Endothelial cell of umbilical vein (primary cell): ENCODE measurements around the gene CLEC2L. TPM values are rescaled to one million over a fixed set of nuclear protein-coding genes. Genes with fewer than 3 reads are reported as not detected.
"Not testable (repeated sequence)": the region's sequence is repeated elsewhere in the genome, so short reads cannot be mapped to it uniquely, and the experiment has no call there.

ENCODE experiments used
- BruUV-seq: library from RNA; stranded (reverse); fragments of 400-500 nt; replicated peaks from 2 replicates; lab custom pipeline; 2021; lab: Mats Ljungman, UMichigan
- CTCF ChIA-PET: fragments of 300-600, 350-600 bp; sonication (Branson Sonifier 250); formaldehyde crosslinking; loops from one replicate; lab custom pipeline; 2021; ENCODE audit warnings: antibody characterized with exemption, inconsistent platforms; lab: Charles Lee
- POLR2A ChIA-PET: fragments of 300-600, 350-600 bp; sonication (Branson Sonifier 250); formaldehyde crosslinking; loops from one replicate; lab custom pipeline; 2021; ENCODE audit warnings: antibody characterized with exemption, inconsistent platforms; lab: Charles Lee
- DNase-seq: peaks from one replicate; pipeline ENCODE4 v3.0.0-alpha.2; 2011; ENCODE audit warnings: low read depth, low spot score
- FAIRE-seq: peaks from 2 replicates; lab custom pipeline; 2011; peaks lifted over from hg19 to GRCh38; lab: Jason Lieb, UNC
- H2AFZ ChIP-seq: 2 replicates; pipeline ENCODE4 v1.6.0; 2012; ENCODE audit warnings: low read depth, low read length, control low read depth, inconsistent platforms
- H3K27ac ChIP-seq: 2 replicates; pipeline ENCODE4 v1.5.1; 2011; ENCODE audit warnings: low read depth, mild to moderate bottlenecking, control low read depth, low read length, moderate library complexity; ENCODE audit not compliant: insufficient read depth
- H3K27me3 ChIP-seq, 2 experiments: 2 replicates each; pipeline versions ENCODE4 v1.6.0 to v1.6.1; 2011; ENCODE audit warnings: low read length in 2 of 2, mixed read lengths in 1 of 2; ENCODE audit not compliant: control insufficient read depth in 2 of 2, insufficient read depth in 2 of 2
- H3K36me3 ChIP-seq, 2 experiments: 2 replicates in 1 of 2; 3 replicates in 1 of 2; pipeline ENCODE4 v1.5.1; 2011; ENCODE audit warnings: low read length in 2 of 2, mild to moderate bottlenecking in 1 of 2, moderate library complexity in 1 of 2; ENCODE audit not compliant: control insufficient read depth in 2 of 2, insufficient read depth in 2 of 2; ENCODE audit errors: extremely low read depth in 1 of 2
- H3K4me1 ChIP-seq: 3 replicates; pipeline ENCODE4 v1.5.1; 2011; ENCODE audit warnings: mild to moderate bottlenecking, low read length; ENCODE audit not compliant: control insufficient read depth, insufficient read depth; ENCODE audit errors: extremely low read depth
- H3K4me2 ChIP-seq: 2 replicates; pipeline ENCODE4 v1.6.1; 2011; ENCODE audit warnings: low read length, control low read depth, mixed read lengths; ENCODE audit not compliant: insufficient read depth
- H3K4me3 ChIP-seq, 3 experiments: fragments of 200-600 bp in 1 of 3; sonication (generic), shearing (Covaris generic) in 1 of 3; replicated peaks in 1 of 3; 2 replicates each; pipeline ENCODE4 v1.5.1; 2011 to 2016; ENCODE audit warnings: control low read depth in 3 of 3, low read length in 3 of 3, mild to moderate bottlenecking in 2 of 3, inconsistent platforms in 1 of 3, low read depth in 1 of 3, moderate library complexity in 1 of 3; ENCODE audit not compliant: insufficient read depth in 1 of 3
- H3K79me2 ChIP-seq: 2 replicates; pipeline ENCODE4 v1.6.0; 2012; ENCODE audit warnings: low read length, inconsistent platforms; ENCODE audit not compliant: control insufficient read depth, insufficient read depth
- H3K9ac ChIP-seq: replicated peaks from 2 replicates; pipeline ENCODE3; 2011; ENCODE audit warnings: low read length, control low read depth; ENCODE audit not compliant: insufficient read depth; ENCODE audit errors: extremely low read depth
- H3K9me1 ChIP-seq: replicated peaks from 3 replicates; pipeline ENCODE4 v1.6.0; 2011; ENCODE audit warnings: mild to moderate bottlenecking, low read length; ENCODE audit not compliant: control insufficient read depth, insufficient read depth; ENCODE audit errors: extremely low read depth
- H3K9me3 ChIP-seq: replicated peaks from 2 replicates; pipeline ENCODE4 v1.5.1; 2012; ENCODE audit warnings: low read length, inconsistent platforms; ENCODE audit not compliant: control insufficient read depth, insufficient read depth
- H4K20me1 ChIP-seq: replicated peaks from 2 replicates; pipeline ENCODE3; 2011; ENCODE audit warnings: mild to moderate bottlenecking, low read length; ENCODE audit not compliant: control insufficient read depth, insufficient read depth; ENCODE audit errors: extremely low read depth
- EZH2 ChIP-seq: IDR thresholded peaks from 2 replicates; pipeline ENCODE4 v1.6.1; 2012; ENCODE audit warnings: borderline replicate concordance, low read depth, mild to moderate bottlenecking, moderate library complexity, low read length, inconsistent platforms; ENCODE audit not compliant: severe bottlenecking
- FOS ChIP-seq: IDR thresholded peaks from 2 replicates; pipeline ENCODE4 v1.6.1; 2011; ENCODE audit warnings: mild to moderate bottlenecking, low read length, moderate library complexity, borderline replicate concordance; ENCODE audit not compliant: insufficient read depth
- GATA2 ChIP-seq: IDR thresholded peaks from 2 replicates; pipeline ENCODE4 v1.7.0; 2011; ENCODE audit warnings: low read depth, mild to moderate bottlenecking, moderate library complexity, mixed read lengths, low read length; ENCODE audit not compliant: insufficient read length, insufficient read depth
- JUN ChIP-seq: IDR thresholded peaks from 2 replicates; pipeline ENCODE4 v1.6.1; 2011; ENCODE audit warnings: borderline replicate concordance, low read depth; ENCODE audit not compliant: insufficient read length, insufficient read depth
- MYC ChIP-seq: IDR thresholded peaks from one replicate; pipeline ENCODE4 v1.6.1; 2011; ENCODE audit warnings: mild to moderate bottlenecking, low read depth, low read length
- POLR2A ChIP-seq: IDR thresholded peaks from 2 replicates; pipeline ENCODE4 v1.6.1; 2012; ENCODE audit warnings: low read depth, mild to moderate bottlenecking, control low read depth, low read length
- POLR2AphosphoS5 ChIP-seq: IDR thresholded peaks from 2 replicates; pipeline ENCODE4 v1.6.1; 2012; ENCODE audit warnings: low read depth, mild to moderate bottlenecking, control low read depth, low read length, moderate library complexity; ENCODE audit not compliant: insufficient read depth
- dilution Hi-C: fragments of 300-500 bp; cut with MboI; formaldehyde crosslinking; loops from one replicate; pipeline ENCODE4 v1.15.0; 2019; ENCODE audit warnings: low sequenced_read_pairs; ENCODE audit not compliant: extremely low pct_ligation_motif_present
- intact Hi-C: fragments of 100-400 bp; cut with micrococcal nuclease; formaldehyde crosslinking; loops from one replicate; pipeline ENCODE4 v1.10.0; 2022
- polyA plus RNA-seq, 4 experiments: library from polyadenylated mRNA; depleted of rRNA in 3 of 4; stranded (reverse) in 3 of 4; unstranded in 1 of 4; fragments of >200 nt; gene quantifications; 2 replicates each; pipeline versions ENCODE4 v1.2.1 to v1.2.3, GENCODE V29; 2011 to 2012; ENCODE audit warnings: missing spikeins in 1 of 4
- total RNA-seq: library from RNA; stranded (reverse); gene quantifications from 2 replicates; pipeline ENCODE4 v1.2.3, GENCODE V29; 2021
- TF ChIP-seq, protein P1 (sequence below): IDR thresholded peaks from 2 replicates; pipeline ENCODE4 v1.6.1; 2011; ENCODE audit not compliant: insufficient read depth, insufficient read length
- TF ChIP-seq, protein P2 (sequence below), 2 donors: IDR thresholded peaks; 1 replicate in 1 of 2; 2 replicates in 1 of 2; pipeline ENCODE4 v1.5.1; 2011; ENCODE audit warnings: low read length in 2 of 2, mild to moderate bottlenecking in 2 of 2, moderate library complexity in 2 of 2, control low read depth in 1 of 2, inconsistent platforms in 1 of 2, low read depth in 1 of 2; ENCODE audit not compliant: insufficient read depth in 1 of 2; ENCODE audit errors: extremely low read depth in 1 of 2

Gene CLEC2L
- total and polyA plus RNA-seq, 2 donors (not counting 3 experiments of a cell fraction or from before 2014, with no cell fraction given), result not detected

- POLR2A ChIA-PET, result interaction anchor here (0.6 kb wide), 1 partner anchor 67 kb away, joined by 11 read pairs; no protein-coding TSS in a partner anchor
- intact Hi-C loops, H3K4me3 ChIP-seq, H3K79me2 ChIP-seq, H3K4me2 ChIP-seq, H3K27ac ChIP-seq, DNase-seq, H3K9me1 ChIP-seq, H3K9ac ChIP-seq, H3K9me3 ChIP-seq, H3K36me3 ChIP-seq, dilution Hi-C loops, FAIRE-seq, H3K4me1 ChIP-seq, BruUV-seq, CTCF ChIA-PET, H4K20me1 ChIP-seq, H2AFZ ChIP-seq: not testable (repeated sequence)
- peaks cover 5 to 13% of the 10 kb centered on the region in 2 experiments for H3K27me3 ChIP-seq
These were observed 30.7 kb downstream of the CLEC2L start for GRCh38 chr7:139553991-139554700.

GRCh38 chr7:139557857-139558581, 34.5 kb downstream of the CLEC2L start:
- no peak for TF ChIP-seq POLR2A
- no peak for TF ChIP-seq GATA2
- TF ChIP-seq MYC, result no peak
- no peak for TF ChIP-seq FOS
- TF ChIP-seq, protein P1, sequence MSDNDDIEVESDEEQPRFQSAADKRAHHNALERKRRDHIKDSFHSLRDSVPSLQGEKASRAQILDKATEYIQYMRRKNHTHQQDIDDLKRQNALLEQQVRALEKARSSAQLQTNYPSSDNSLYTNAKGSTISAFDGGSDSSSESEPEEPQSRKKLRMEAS, result no peak
- TF ChIP-seq EZH2, result no peak
- TF ChIP-seq, protein P2, sequence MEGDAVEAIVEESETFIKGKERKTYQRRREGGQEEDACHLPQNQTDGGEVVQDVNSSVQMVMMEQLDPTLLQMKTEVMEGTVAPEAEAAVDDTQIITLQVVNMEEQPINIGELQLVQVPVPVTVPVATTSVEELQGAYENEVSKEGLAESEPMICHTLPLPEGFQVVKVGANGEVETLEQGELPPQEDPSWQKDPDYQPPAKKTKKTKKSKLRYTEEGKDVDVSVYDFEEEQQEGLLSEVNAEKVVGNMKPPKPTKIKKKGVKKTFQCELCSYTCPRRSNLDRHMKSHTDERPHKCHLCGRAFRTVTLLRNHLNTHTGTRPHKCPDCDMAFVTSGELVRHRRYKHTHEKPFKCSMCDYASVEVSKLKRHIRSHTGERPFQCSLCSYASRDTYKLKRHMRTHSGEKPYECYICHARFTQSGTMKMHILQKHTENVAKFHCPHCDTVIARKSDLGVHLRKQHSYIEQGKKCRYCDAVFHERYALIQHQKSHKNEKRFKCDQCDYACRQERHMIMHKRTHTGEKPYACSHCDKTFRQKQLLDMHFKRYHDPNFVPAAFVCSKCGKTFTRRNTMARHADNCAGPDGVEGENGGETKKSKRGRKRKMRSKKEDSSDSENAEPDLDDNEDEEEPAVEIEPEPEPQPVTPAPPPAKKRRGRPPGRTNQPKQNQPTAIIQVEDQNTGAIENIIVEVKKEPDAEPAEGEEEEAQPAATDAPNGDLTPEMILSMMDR (IDR thresholded peaks at IDR 0.05; ENCODE audit: extremely low read depth in 1 of 2, insufficient read depth in 1 of 2, low read depth in 1 of 2, low read length in 2 of 2), result no peak
- TF ChIP-seq JUN, result no peak
- TF ChIP-seq POLR2AphosphoS5, result no peak
- Histone ChIP-seq H3K4me1 (no peaks in the 10 kb centered on the region), H2AFZ (no peak overlapping the region), H3K9me3 (no peaks in the 10 kb centered on the region), H3K9ac (no peak overlapping the region), H3K4me2 (no peak overlapping the region), H3K27me3 (peaks cover 5 to 13% of the 10 kb centered on the region in 2 experiments), H3K27ac (no peak overlapping the region), H3K4me3 (no peak overlapping the region), H4K20me1 (no peaks in the 10 kb centered on the region), H3K79me2 (no peaks in the 10 kb centered on the region), H3K9me1 (no peaks in the 10 kb centered on the region), H3K36me3 (no peaks in the 10 kb centered on the region)
- intact Hi-C loops, result no loop called here
- ChIA-PET CTCF (interaction anchor here (0.6 to 1.6 kb wide), 6 partner anchors 9 to 179 kb away, joined by 3 to 6 read pairs (median 3); no protein-coding TSS in a partner anchor), POLR2A (no interaction called here)
- FAIRE-seq, result no peak
- DNase-seq, result no peak
- dilution Hi-C loops, result no loop called here
- no TSS peak for BruUV-seq
